Large intestine (tissue), 3 donors: Measurements from ENCODE around the gene ZBBX. TPM values are rescaled to one million over a fixed set of nuclear protein-coding genes. Genes with fewer than 3 reads are reported as not detected.

ENCODE experiments used
- DNase-seq, 2 donors: peaks; one replicate each; pipeline versions ENCODE4 v3.0.0 to v3.0.0-alpha.2; 2013
- H3K27ac ChIP-seq: one replicate; pipeline ENCODE4 v1.5.1; 2013; ENCODE audit warnings: low read length
- H3K27me3 ChIP-seq: 2 replicates; pipeline ENCODE4 v1.6.1; 2013; ENCODE audit warnings: low read length; ENCODE audit not compliant: control insufficient read depth, insufficient read depth
- H3K36me3 ChIP-seq: 2 replicates; pipeline ENCODE4 v1.6.1; 2013; ENCODE audit warnings: low read length; ENCODE audit not compliant: control insufficient read depth, insufficient read depth
- H3K4me1 ChIP-seq: one replicate; pipeline ENCODE4 v1.6.1; 2013; ENCODE audit warnings: low read length; ENCODE audit not compliant: control insufficient read depth, insufficient read depth
- H3K4me3 ChIP-seq: one replicate; pipeline ENCODE4 v1.5.1; 2013; ENCODE audit warnings: low read length
- H3K9me3 ChIP-seq: one replicate; pipeline ENCODE4 v1.6.1; 2013; ENCODE audit warnings: mild to moderate bottlenecking, low read depth, low read length, moderate library complexity; ENCODE audit not compliant: control insufficient read depth
- WGBS: methylation state at CpG from one replicate; pipeline ENCODE4 v1.1.5; 2013; ENCODE audit warnings: low lambda C conversion rate; ENCODE audit not compliant: insufficient coverage; 5-methylcytosine and 5-hydroxymethylcytosine counted together
- polyA plus RNA-seq: library from polyadenylated mRNA; unstranded; fragments of 120-200 nt; gene quantifications from one replicate; pipeline ENCODE4 v1.2.1, GENCODE V29; 2013

ZBBX gene
- polyA plus RNA-seq, 1 donor = 0.24 TPM

DNA sequence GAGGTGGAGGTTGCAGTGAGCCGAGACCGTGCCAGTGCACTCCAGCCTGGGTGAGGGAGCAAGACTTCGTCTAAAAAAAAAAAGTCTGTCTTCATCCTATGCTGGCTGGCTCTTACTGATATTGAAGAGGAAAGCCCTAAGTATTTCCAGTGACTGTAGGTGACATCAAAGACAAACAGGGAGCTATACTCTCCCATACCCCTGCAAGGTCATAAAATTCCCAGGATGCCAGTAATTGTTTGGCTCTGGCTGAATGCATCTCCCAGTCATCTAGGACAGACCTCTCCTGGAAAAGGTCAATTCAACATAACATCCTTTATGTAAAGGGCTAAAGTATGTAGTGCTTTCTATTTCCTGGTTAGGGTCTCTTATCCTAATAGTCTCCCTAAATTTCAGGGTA, 8.0 kb downstream of the ZBBX start:
- DNase-seq = no peak
- Histone ChIP-seq H3K4me3 (no peak overlapping the region), H3K4me1 (no peaks in the 10 kb centered on the region), H3K27ac (no peak overlapping the region), H3K36me3 (no peaks in the 10 kb centered on the region), H3K27me3 (no peaks in the 10 kb centered on the region), H3K9me3 (no peaks in the 10 kb centered on the region)
- no CpG with 5 or more reads among the region's 3 CpGs for WGBS

DNA sequence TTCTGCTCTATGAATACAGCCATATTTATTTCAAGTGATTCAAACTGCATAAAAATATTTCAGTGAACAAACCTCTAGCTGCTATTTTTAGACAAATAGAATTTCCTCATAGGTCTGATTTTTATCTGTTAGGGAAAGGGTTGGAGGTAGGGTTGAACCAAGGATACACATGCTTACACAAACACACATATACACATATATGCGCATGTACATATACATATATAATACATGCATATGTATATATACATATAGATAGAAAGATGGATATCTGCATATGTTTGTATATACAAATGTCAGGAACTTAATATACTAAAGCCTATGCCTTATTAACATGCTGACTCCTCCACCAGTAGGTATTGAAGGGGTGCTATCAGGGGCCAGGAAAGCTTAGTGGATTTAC, 18.1 kb downstream of the ZBBX start:
- Histone ChIP-seq H3K27ac (no peak overlapping the region), H3K4me1 (no peaks in the 10 kb centered on the region), H3K36me3 (no peaks in the 10 kb centered on the region), H3K9me3 (no peaks in the 10 kb centered on the region), H3K27me3 (no peaks in the 10 kb centered on the region), H3K4me3 (no peak overlapping the region)
- DNase-seq = no peak
- WGBS = no CpG with 5 or more reads among the region's 1 CpG

DNA sequence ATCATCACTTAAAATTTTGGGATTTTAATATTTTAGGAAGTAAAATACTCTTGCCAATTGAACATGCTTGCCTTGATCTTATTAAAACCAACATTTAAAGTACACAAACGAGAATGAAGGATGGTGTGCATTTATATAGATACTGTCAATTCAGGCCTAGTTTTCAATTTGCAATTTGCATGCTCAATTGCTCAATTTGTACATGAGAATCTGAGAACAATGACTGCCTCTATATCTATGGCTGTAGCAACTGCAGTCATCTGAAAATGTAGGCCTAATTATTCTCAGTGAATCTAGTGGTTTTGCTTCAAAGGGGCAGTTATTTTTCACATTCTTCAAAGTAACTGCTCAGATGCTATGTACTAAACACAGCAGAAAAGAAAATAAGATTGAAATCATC, 18.8 kb downstream of the ZBBX start:
- H3K27me3 ChIP-seq = no peaks in the 10 kb centered on the region
- WGBS = 70% methylated on average over 1 of the region's 1 CpG

DNA sequence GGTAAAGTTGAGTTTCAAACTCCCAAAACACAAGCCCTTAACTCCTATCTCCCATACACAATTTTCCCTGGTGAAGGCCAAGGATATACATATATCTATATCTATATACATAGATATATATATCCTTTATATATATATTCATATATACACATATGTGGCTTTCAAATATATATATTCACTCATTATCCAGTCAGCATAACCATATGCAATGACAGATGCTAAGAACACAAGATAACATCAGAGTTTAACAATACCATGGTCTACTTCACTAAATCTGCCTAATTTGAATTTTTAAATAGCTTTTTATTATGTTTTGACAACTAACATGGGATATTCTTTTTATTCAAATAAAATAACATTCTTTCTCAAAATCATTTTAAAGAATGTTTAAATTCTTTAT, 24.7 kb downstream of the ZBBX start:
- no peak for DNase-seq
- H3K36me3 ChIP-seq = no peaks in the 10 kb centered on the region
- no peaks in the 10 kb centered on the region for H3K27me3 ChIP-seq
- H3K4me1 ChIP-seq = no peaks in the 10 kb centered on the region
- no peak overlapping the region for H3K4me3 ChIP-seq
- no peak overlapping the region for H3K27ac ChIP-seq
- H3K9me3 ChIP-seq = no peaks in the 10 kb centered on the region

More for the DNA sequence above, 18.8 kb downstream of the ZBBX start:
- Histone ChIP-seq H3K4me1 (no peaks in the 10 kb centered on the region), H3K36me3 (no peaks in the 10 kb centered on the region), H3K4me3 (no peak overlapping the region), H3K27ac (no peak overlapping the region), H3K9me3 (no peaks in the 10 kb centered on the region)
- no peak for DNase-seq

DNA sequence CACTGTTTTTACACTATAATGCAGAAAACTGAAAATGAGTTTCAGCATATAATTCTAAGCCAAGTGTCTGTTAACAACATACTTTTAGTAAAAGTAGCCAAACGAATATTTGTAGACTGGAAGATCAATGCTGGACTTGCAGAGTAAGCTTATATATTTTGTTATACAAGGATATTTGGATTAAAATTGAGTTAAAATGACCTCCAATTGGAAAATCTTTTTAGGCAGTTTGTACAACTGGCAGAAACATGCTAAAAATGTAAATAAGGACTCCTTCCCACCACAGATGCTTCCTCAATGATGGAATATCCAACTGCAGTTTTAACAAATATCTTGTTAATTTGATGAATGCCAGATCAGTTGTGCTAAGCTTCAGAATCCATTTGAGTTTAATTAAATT, 25.3 kb downstream of the ZBBX start:
- DNase-seq = no peak
- no peaks in the 10 kb centered on the region for H3K4me1 ChIP-seq
- no peaks in the 10 kb centered on the region for H3K27me3 ChIP-seq
- H3K36me3 ChIP-seq = no peaks in the 10 kb centered on the region
- no peak overlapping the region for H3K4me3 ChIP-seq
- H3K9me3 ChIP-seq = no peaks in the 10 kb centered on the region
- no peak overlapping the region for H3K27ac ChIP-seq
- WGBS = 86% methylated on average over 1 of the region's 1 CpG

DNA sequence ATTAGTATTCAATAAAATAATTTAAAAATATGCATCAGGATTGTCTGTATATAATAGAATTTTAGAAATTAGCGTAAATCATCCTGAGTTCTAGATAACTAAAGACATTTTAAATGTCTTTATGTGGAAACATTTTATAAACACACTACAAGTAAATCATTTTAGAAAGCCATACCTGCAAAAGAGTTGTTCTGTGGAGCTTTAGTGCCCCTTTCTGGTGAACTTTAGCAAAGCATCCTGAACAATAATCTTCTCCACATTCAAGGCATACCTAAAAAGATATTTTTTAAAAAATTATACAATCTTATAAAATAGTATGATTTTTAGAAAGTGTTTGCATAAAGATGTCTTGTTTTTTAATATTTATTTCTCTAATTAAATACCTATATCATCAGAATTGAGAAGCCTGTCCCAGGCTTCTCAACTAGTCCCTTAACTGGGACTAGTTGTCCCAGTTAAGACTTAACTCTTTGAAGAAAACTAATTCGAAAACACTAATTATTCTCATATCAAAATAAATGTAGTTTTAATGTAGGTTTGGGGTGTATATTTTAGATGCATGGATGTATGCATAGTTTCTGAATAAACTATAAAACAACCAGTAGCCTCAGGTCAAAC, 29.7 kb downstream of the ZBBX start:
- no peaks in the 10 kb centered on the region for H3K27me3 ChIP-seq
- DNase-seq = peak; percentile 7 to 11
- H3K36me3 ChIP-seq = no peaks in the 10 kb centered on the region
- 80% methylated on average over 1 of the region's 2 CpGs for WGBS
- no peaks in the 10 kb centered on the region for H3K4me1 ChIP-seq
- no peak overlapping the region for H3K4me3 ChIP-seq
- H3K27ac ChIP-seq = no peak overlapping the region
- no peaks in the 10 kb centered on the region for H3K9me3 ChIP-seq

DNA sequence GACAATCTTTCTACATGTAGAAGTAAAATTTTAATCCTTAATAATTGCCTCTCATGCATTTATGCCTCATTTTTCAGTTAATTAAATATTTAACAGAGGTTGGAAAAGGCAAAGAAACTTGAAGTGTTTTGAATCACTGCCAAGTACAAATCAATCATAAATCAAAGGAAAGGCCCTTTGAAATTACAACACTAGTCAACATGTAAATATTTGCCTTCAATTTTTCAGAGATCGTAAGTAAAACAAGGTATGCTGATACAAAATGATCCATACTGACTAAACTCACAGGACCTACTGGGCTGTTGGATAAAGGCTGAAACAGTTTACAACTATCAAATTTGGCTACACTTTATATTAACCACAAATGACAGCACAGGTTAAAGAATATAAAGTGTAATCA, 33.9 kb downstream of the ZBBX start:
- DNase-seq = no peak
- Histone ChIP-seq H3K4me1 (no peaks in the 10 kb centered on the region), H3K27ac (no peak overlapping the region), H3K9me3 (no peaks in the 10 kb centered on the region), H3K27me3 (no peaks in the 10 kb centered on the region), H3K36me3 (no peaks in the 10 kb centered on the region), H3K4me3 (no peak overlapping the region)
- no CpG with 5 or more reads among the region's 1 CpG for WGBS

DNA sequence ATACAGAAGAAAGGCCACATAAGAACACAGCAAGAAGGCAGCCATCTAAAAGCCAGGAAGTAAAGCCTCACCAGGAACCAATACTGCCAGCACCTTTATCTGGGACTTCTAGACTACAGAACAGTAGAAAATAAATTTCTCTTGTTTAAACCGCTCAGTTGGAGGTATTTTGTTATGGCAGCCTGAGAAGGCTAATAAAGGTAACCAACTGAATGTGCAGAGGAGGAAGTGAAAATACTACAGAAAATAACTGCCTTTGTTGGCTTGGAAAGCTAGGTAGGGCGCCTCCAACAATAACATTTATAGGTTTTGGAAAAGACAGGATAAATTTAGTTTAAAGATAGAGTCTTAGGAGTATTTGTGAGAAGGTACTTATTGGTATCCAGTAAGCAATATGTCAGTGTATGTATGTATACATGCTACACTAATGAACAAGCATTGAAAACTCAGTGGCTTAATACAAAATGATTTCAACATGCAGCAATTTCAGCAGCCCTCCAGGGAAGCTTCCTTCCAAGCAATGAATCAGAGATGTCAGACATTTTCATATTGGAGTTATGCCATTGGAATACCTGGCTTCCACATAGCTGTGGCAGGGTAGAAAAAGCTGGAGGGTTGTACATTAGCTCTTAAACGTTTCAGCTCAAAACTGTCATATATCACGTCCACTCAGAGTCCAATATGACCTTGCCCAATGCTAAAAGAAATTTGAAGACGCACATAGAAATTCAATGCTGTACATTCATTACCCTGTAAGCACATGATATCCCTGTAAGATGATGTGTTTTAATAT, 48.9 kb downstream of the ZBBX start:
- H3K36me3 ChIP-seq = no peaks in the 10 kb centered on the region
- no peak overlapping the region for H3K4me3 ChIP-seq
- H3K4me1 ChIP-seq = peaks cover 7% of the 10 kb centered on the region
- H3K9me3 ChIP-seq = peaks cover 3% of the 10 kb centered on the region
- 100% methylated on average over 1 of the region's 5 CpGs for WGBS
- DNase-seq = no peak
- no peak overlapping the region for H3K27ac ChIP-seq
- H3K27me3 ChIP-seq = no peaks in the 10 kb centered on the region

DNA sequence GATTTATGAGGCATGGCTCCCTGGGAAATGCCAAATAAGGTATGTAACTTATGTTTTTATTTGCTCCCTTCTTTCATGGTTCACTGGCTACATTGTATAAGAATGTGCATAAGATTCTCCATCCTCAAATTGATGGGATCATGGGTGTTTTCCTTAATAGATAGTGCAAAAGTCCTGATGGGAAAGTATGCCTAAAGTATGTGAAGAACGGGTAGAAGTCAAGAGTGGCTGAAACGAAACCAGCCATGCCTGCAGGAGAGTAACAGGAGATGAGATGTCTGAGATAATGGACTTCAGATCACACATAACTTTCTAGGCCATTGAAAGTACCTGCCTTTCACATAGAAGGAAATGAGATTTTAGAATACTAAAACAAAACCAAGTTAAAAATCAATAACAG, 56.5 kb downstream of the ZBBX start:
- H3K27ac ChIP-seq = no peak overlapping the region
- no CpG with 5 or more reads among the region's 2 CpGs for WGBS
- DNase-seq = no peak

DNA sequence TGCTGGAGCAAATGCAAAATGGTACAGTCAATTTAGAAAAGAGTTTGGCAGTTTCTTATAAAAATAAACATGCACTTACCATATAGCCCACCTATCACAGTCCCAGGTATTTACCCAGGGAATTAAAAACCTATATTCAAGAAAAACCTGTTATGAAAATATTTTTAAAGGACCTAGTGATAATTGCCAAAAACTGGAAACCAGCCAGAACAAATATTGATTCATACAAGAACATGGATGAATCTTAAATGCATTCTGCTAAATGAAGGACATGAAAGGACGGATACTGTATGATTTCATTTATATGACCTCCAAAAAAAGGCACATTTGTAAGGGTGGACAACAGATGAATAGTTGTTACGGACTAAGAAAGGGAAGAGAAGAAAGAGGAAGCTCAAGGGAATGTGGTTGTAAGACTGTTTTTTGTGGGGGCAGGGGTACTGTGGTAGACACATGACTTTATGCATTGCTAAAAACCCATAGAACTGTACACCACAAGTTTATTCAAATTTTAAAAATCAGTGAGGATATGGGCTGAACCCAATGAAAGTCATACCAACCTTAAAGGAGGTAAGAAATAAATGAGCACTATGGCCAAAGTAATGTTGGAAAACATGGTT, 61.0 kb downstream of the ZBBX start:
- H3K36me3 ChIP-seq = no peaks in the 10 kb centered on the region
- WGBS = 75% methylated on average over 1 of the region's 2 CpGs

More for the DNA sequence above, 56.5 kb downstream of the ZBBX start:
- H3K9me3 ChIP-seq = no peaks in the 10 kb centered on the region
- H3K36me3 ChIP-seq = no peaks in the 10 kb centered on the region
- H3K4me3 ChIP-seq = no peak overlapping the region
- no peaks in the 10 kb centered on the region for H3K4me1 ChIP-seq
- no peaks in the 10 kb centered on the region for H3K27me3 ChIP-seq

More for the DNA sequence above, 61.0 kb downstream of the ZBBX start:
- Histone ChIP-seq H3K27ac (no peak overlapping the region), H3K9me3 (no peaks in the 10 kb centered on the region), H3K4me3 (no peak overlapping the region), H3K4me1 (no peaks in the 10 kb centered on the region), H3K27me3 (no peaks in the 10 kb centered on the region)
- DNase-seq = no peak
